Kidney (tissue), 14 donors: ENCODE results near the gene RASGRF1. TPM values are rescaled to one million over a fixed set of nuclear protein-coding genes. Genes with fewer than 3 reads are reported as not detected.

Experiments used
- DNase-seq, 5 donors: peaks; one replicate each; pipeline ENCODE4 v3.0.0-alpha.2; 2013 to 2020
- FAIRE-seq: peaks from 2 replicates; lab custom pipeline; 2012; peaks lifted over from hg19 to GRCh38; lab: Jason Lieb, UNC
- H3K27ac ChIP-seq, 2 donors: one replicate each; pipeline ENCODE4 v1.7.0; 2013; ENCODE audit warnings: low read depth in 2 of 2, low read length in 2 of 2, inconsistent platforms in 1 of 2
- H3K27me3 ChIP-seq: one replicate; pipeline ENCODE4 v1.7.1; 2013; ENCODE audit warnings: low read length, inconsistent platforms; ENCODE audit not compliant: control insufficient read depth, insufficient read depth
- H3K36me3 ChIP-seq, 3 donors: one replicate each; pipeline versions ENCODE4 v1.7.0 to v1.7.1; 2013; ENCODE audit warnings: low read length in 3 of 3, control low read depth in 1 of 3, inconsistent platforms in 1 of 3; ENCODE audit not compliant: insufficient read depth in 3 of 3, control insufficient read depth in 2 of 3
- H3K4me1 ChIP-seq, 3 donors: one replicate each; pipeline versions ENCODE4 v1.7.0 to v1.7.1; 2013; ENCODE audit warnings: low read length in 3 of 3, inconsistent platforms in 1 of 3, low read depth in 1 of 3; ENCODE audit not compliant: control insufficient read depth in 2 of 3, insufficient read depth in 2 of 3
- H3K4me3 ChIP-seq, 3 donors: one replicate each; pipeline versions ENCODE4 v1.7.0 to v1.8.1; 2013; ENCODE audit warnings: low read length in 3 of 3, control low read depth in 1 of 3, inconsistent platforms in 1 of 3
- H3K9ac ChIP-seq, 3 donors: one replicate each; pipeline versions ENCODE4 v1.7.0 to v1.7.1; 2013; ENCODE audit warnings: low read length in 3 of 3, control low read depth in 1 of 3, inconsistent platforms in 1 of 3
- H3K9me3 ChIP-seq, 3 donors: one replicate each; pipeline versions ENCODE4 v1.7.0 to v1.7.1; 2013; ENCODE audit warnings: low read length in 3 of 3, control low read depth in 1 of 3, inconsistent platforms in 1 of 3; ENCODE audit not compliant: control insufficient read depth in 2 of 3, insufficient read depth in 1 of 3
- intact Hi-C: fragments of 100-400 bp; cut with DNase I; formaldehyde crosslinking; loops from one replicate; pipeline ENCODE4 v1.11.1; 2022
- polyA plus RNA-seq: library from polyadenylated mRNA; stranded (reverse); fragments of 350-450 nt; fragmentation: Illumina TruSeq; extraction: RNeasy Lipid Tissue Mini Kit (QIAGEN cat#74804); gene quantifications from one replicate; pipeline ENCODE4 v1.2.3, GENCODE V29; 2014; ENCODE audit warnings: low read depth, low replicate concordance; ENCODE audit not compliant: insufficient read depth
- total RNA-seq: library from RNA; stranded (reverse); fragmentation: NEBNext Ultra II Directional; extraction: Animal tissue kit (Norgen Biotek cat#: 25700); gene quantifications from one replicate; pipeline ENCODE4 v1.2.1, GENCODE V29; 2021
- TF ChIP-seq, protein P1 (sequence below): IDR thresholded peaks from 3 replicates; pipeline ENCODE4 v1.5.1; 2012; ENCODE audit warnings: mild to moderate bottlenecking, moderate library complexity, borderline replicate concordance; ENCODE audit not compliant: insufficient read depth; ENCODE audit errors: extremely low read depth
- donor health status: control.
- donor health status: control.
- donor health status: control.
- donor health status: control.
- donor health status: control.
- donor health status: DM: yes; HTN: yes; CAD: no.
- donor health status: Normal renal cell carcinoma (clear cell type).

RASGRF1 gene
- total and polyA plus RNA-seq, 2 donors from 2014 or later, result 0.98 to 4.2 TPM

DNA sequence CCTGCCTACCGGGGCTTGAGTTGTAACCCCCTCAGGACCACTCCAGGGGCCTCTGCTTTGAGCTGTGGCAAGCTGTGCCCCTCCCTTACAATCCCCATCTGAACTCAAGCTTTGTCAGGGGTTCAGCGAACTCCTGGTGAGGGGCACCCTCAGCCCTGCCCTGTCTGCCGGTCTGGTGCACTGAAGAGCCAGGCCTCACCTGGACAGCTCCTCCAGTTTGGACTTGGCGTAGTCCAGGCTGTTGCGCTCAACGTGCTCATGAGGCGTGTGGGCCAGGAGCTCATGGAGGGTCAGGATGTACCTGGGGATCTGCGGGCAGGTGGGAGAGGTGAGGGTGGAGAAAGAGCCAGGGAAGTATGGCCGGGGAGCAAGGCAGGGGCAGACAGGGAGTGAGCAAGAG, 59.4 kb downstream of the RASGRF1 start:
- no peak overlapping the region for H3K9ac ChIP-seq
- intact Hi-C loops, result no loop called here
- peak in 1 of 5 donors; percentile 65 for DNase-seq
- H3K27me3 ChIP-seq, result no peaks in the 10 kb centered on the region
- H3K4me3 ChIP-seq, result no peak overlapping the region
- TF ChIP-seq, protein P1, sequence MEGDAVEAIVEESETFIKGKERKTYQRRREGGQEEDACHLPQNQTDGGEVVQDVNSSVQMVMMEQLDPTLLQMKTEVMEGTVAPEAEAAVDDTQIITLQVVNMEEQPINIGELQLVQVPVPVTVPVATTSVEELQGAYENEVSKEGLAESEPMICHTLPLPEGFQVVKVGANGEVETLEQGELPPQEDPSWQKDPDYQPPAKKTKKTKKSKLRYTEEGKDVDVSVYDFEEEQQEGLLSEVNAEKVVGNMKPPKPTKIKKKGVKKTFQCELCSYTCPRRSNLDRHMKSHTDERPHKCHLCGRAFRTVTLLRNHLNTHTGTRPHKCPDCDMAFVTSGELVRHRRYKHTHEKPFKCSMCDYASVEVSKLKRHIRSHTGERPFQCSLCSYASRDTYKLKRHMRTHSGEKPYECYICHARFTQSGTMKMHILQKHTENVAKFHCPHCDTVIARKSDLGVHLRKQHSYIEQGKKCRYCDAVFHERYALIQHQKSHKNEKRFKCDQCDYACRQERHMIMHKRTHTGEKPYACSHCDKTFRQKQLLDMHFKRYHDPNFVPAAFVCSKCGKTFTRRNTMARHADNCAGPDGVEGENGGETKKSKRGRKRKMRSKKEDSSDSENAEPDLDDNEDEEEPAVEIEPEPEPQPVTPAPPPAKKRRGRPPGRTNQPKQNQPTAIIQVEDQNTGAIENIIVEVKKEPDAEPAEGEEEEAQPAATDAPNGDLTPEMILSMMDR, result no peak
- no peak for FAIRE-seq
- H3K36me3 ChIP-seq, result no peaks in the 10 kb centered on the region
- no peaks in the 10 kb centered on the region for H3K4me1 ChIP-seq
- H3K27ac ChIP-seq, result no peak overlapping the region
- H3K9me3 ChIP-seq, result peaks cover 0 to 2% (median 0%) of the 10 kb centered on the region in 3 donors

DNA sequence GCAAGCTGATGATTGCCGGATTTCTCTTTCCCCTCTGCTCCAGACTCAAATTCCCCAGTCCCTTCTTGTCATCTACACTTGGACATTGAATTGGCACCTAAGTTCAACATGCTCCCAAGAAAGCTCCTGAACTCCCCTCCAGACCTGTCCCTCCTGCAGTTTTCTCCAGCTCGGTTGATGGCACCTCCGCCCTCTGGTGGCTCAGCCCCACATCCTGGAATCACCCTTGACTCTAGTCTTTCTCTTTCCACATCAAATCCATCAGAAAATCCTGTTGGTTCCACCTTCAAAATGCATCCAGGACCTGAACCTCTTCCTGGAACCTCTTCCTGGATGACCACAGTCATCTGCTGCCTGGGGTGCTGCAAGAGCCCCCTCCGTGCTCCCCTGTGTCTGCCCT, 60.1 kb downstream of the RASGRF1 start:
- Histone ChIP-seq H3K9ac (no peak overlapping the region), H3K36me3 (no peaks in the 10 kb centered on the region), H3K27ac (no peak overlapping the region), H3K27me3 (no peaks in the 10 kb centered on the region), H3K9me3 (peaks cover 0 to 2% (median 0%) of the 10 kb centered on the region in 3 donors), H3K4me3 (no peak overlapping the region), H3K4me1 (no peaks in the 10 kb centered on the region)
- TF ChIP-seq, protein P1, result no peak
- peak in 1 of 5 donors; percentile 15 for DNase-seq
- no peak for FAIRE-seq
- intact Hi-C loops, result no loop called here

DNA sequence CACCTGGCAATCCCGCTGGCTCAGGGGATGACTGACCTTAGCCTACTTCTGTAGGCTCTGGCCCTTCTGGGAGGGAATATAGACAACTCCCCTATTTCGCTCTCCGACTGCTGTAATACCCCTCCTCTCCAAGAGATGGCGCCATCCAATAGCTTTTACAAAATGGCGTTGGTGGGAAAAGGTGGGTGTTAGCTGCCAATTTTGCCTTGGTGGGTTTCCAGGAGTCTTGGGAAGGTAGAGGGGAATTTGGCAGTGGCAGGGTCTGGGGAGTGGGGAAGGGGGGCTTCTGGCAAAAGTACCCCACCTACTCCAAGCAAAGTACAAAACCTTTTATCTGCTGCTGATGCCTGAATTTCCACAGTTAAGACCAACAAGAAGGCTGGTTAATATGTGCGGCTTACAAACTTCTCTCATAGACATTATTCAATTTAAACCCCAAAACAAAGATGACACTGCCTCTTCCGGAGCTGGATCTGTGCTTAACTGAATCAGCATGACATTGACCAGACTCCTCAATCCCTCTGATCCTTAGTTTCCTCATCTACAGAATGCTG, 62.1 kb downstream of the RASGRF1 start:
- FAIRE-seq, result no peak
- H3K9me3 ChIP-seq, result peaks cover 0 to 2% (median 0%) of the 10 kb centered on the region in 3 donors
- intact Hi-C loops, result loop anchor here (5.0 kb wide), 1 partner anchor 149 kb away; no protein-coding TSS in a partner anchor
- DNase-seq, result peak in 4 of 5 donors; percentile 17 to 62 (median 48)
- H3K36me3 ChIP-seq, result no peaks in the 10 kb centered on the region
- H3K4me3 ChIP-seq, result no peak overlapping the region
- H3K27me3 ChIP-seq, result no peaks in the 10 kb centered on the region
- no peaks in the 10 kb centered on the region for H3K4me1 ChIP-seq
- no peak overlapping the region for H3K27ac ChIP-seq
- TF ChIP-seq, protein P1, result peak; percentile 80
- H3K9ac ChIP-seq, result no peak overlapping the region
